Activated CD4-positive, alpha-beta T cell treated with anti-CD3 and anti-CD28 coated beads, Interleukin-2, Interleukin-6, amounts not matched to agents 100 ng/mL and 50 ng/mL, durations not matched to agents 16 hours and 8 hours (primary cell): ENCODE data around the gene ACOT4.
"Not testable (repeated sequence)": the region's sequence is repeated elsewhere in the genome, so short reads cannot be mapped to it uniquely, and the experiment has no call there.

Source experiments
- DNase-seq: peaks from one replicate; pipeline ENCODE4 v3.0.0-alpha.2; 2020

Gene ACOT4

GRCh38 chr14:73634011-73634833 is 42.5 kb downstream of the ACOT4 start:
- no peak for DNase-seq

GRCh38 chr14:73636355-73636754 is 44.7 kb downstream of the ACOT4 start:
- not testable (repeated sequence) for DNase-seq

- no peak for DNase-seq
Measured at GRCh38 chr14:73637830-73638229, 46.2 kb downstream of the ACOT4 start.

- DNase-seq = no peak
Measured at GRCh38 chr14:73640796-73641365, 49.2 kb downstream of the ACOT4 start.

- DNase-seq = peak; percentile 97
Measured at GRCh38 chr14:73644531-73645247, 53.0 kb downstream of the ACOT4 start, which contains the start of gene DNAL1. DNAL1 (plus strand) TSS chr14:73644986; CDS start chr14:73645040, 54 bp downstream.

- DNase-seq = no peak
Measured at GRCh38 chr14:73645248-73645610, 53.6 kb downstream of the ACOT4 start.
